Loucy (cell line): ENCODE results near the gene JARID2.

Source experiments
- H2AFZ ChIP-seq: fragments of 200-600 bp; sonication (generic); 2 replicates; pipeline ENCODE4 v1.6.0; 2016; ENCODE audit warnings: antibody characterized with exemption, mild to moderate bottlenecking, low read length, moderate library complexity
- H3F3A ChIP-seq: fragments of 200-600 bp; 2 replicates; pipeline ENCODE4 v1.6.0; 2016; ENCODE audit warnings: antibody characterized with exemption, low read depth, mild to moderate bottlenecking
- H3K27me3 ChIP-seq: fragments of 200-600 bp; sonication (generic); 2 replicates; pipeline ENCODE4 v1.6.1; 2014; ENCODE audit warnings: low read length, mild to moderate bottlenecking; ENCODE audit not compliant: insufficient read depth, poor library complexity, severe bottlenecking
- H3K36me3 ChIP-seq: fragments of 200-600 bp; sonication (generic); 2 replicates; pipeline ENCODE4 v1.6.1; 2016; ENCODE audit warnings: low read length; ENCODE audit not compliant: insufficient read depth
- H3K4me1 ChIP-seq: fragments of 200-600 bp; sonication (generic); 2 replicates; pipeline ENCODE4 v1.5.1; 2014; ENCODE audit warnings: low read length, mild to moderate bottlenecking; ENCODE audit not compliant: insufficient read depth, poor library complexity, severe bottlenecking
- H3K4me2 ChIP-seq: fragments of 200-600 bp; sonication (generic); 2 replicates; pipeline ENCODE4 v1.6.0; 2014; ENCODE audit warnings: antibody characterized with exemption, low read length, low read depth, mild to moderate bottlenecking; ENCODE audit not compliant: poor library complexity, severe bottlenecking
- H3K4me3 ChIP-seq: fragments of 200-600 bp; sonication (generic); 2 replicates; pipeline ENCODE4 v1.5.1; 2014; ENCODE audit warnings: low read length, mild to moderate bottlenecking, mixed read lengths; ENCODE audit not compliant: poor library complexity, severe bottlenecking
- H3K79me2 ChIP-seq: fragments of 200-600 bp; sonication (generic); 2 replicates; pipeline ENCODE4 v1.6.1; 2014; ENCODE audit warnings: low read length; ENCODE audit not compliant: insufficient read depth
- H3K9ac ChIP-seq: fragments of 200-600 bp; sonication (generic); 2 replicates; pipeline ENCODE4 v1.6.0; 2014; ENCODE audit warnings: mild to moderate bottlenecking, low read depth, low read length, moderate library complexity; ENCODE audit not compliant: poor library complexity, severe bottlenecking
- H3K9me2 ChIP-seq: fragments of 200-600 bp; sonication (generic); replicated peaks from 2 replicates; pipeline ENCODE4 v1.6.1; 2016; ENCODE audit warnings: low read depth, low read length, mixed read lengths
- H3K9me3 ChIP-seq: fragments of 200-600 bp; sonication (generic); 2 replicates; pipeline ENCODE4 v1.6.1; 2014; ENCODE audit warnings: mild to moderate bottlenecking, antibody characterized with exemption, low read length, low read depth; ENCODE audit not compliant: insufficient read depth
- H4K20me1 ChIP-seq: fragments of 200-600 bp; sonication (generic); 2 replicates; pipeline ENCODE4 v1.6.0; 2014; ENCODE audit warnings: antibody characterized with exemption, low read length, mild to moderate bottlenecking; ENCODE audit not compliant: insufficient read depth, poor library complexity, severe bottlenecking
- CTCF ChIP-seq: fragments of 200-600 bp; sonication (generic); conservative IDR thresholded peaks from 2 replicates; pipeline ENCODE4 v1.5.1; 2014; ENCODE audit warnings: mild to moderate bottlenecking, antibody characterized with exemption, low read length
- EZH2phosphoT487 ChIP-seq: fragments of 200-600 bp; IDR thresholded peaks from 2 replicates; pipeline ENCODE4 v1.6.1; 2018; ENCODE audit warnings: antibody characterized with exemption, mild to moderate bottlenecking, moderate library complexity, borderline replicate concordance

The JARID2 gene

GRCh38 chr6:15346315-15346714, 100.4 kb downstream of the JARID2 start:
- H3K4me2 ChIP-seq: peak overlapping the region; percentile 11
- TF ChIP-seq EZH2phosphoT487: peak; percentile 51; the same call in 1 of the 2 replicates
- TF ChIP-seq CTCF: no peak
- H3K27me3 ChIP-seq: no peaks in the 10 kb centered on the region
- H3K9me2 ChIP-seq: no peaks in the 10 kb centered on the region
- H2AFZ ChIP-seq: no peak overlapping the region
- peaks cover 100% of the 10 kb centered on the region for H3K79me2 ChIP-seq
- no peaks in the 10 kb centered on the region for H3K9me3 ChIP-seq
- peaks cover 28% of the 10 kb centered on the region for H3K4me1 ChIP-seq
- no peaks in the 10 kb centered on the region; the same call in 1 of the 2 replicates for H3F3A ChIP-seq
- H3K9ac ChIP-seq: no peak overlapping the region
- H4K20me1 ChIP-seq: peaks cover 98% of the 10 kb centered on the region
- H3K4me3 ChIP-seq: no peak overlapping the region
- H3K36me3 ChIP-seq: peaks cover 22% of the 10 kb centered on the region; the same call in 1 of the 2 replicates

- Histone ChIP-seq H3K4me2 (no peak overlapping the region), H3F3A (no peaks in the 10 kb centered on the region; the same call in 1 of the 2 replicates), H3K36me3 (peaks cover 26% of the 10 kb centered on the region; the same call in 1 of the 2 replicates), H4K20me1 (peaks cover 98% of the 10 kb centered on the region), H3K79me2 (peaks cover 100% of the 10 kb centered on the region), H2AFZ (no peak overlapping the region), H3K27me3 (no peaks in the 10 kb centered on the region), H3K9me3 (no peaks in the 10 kb centered on the region), H3K4me1 (peaks cover 26% of the 10 kb centered on the region), H3K9ac (no peak overlapping the region), H3K9me2 (no peaks in the 10 kb centered on the region), H3K4me3 (no peak overlapping the region)
- no peak for TF ChIP-seq EZH2phosphoT487
- TF ChIP-seq CTCF: no peak
These were observed 102.7 kb downstream of the JARID2 start for GRCh38 chr6:15348528-15348927.

- Histone ChIP-seq H3K79me2 (peaks cover 100% of the 10 kb centered on the region), H3K27me3 (no peaks in the 10 kb centered on the region), H3F3A (no peaks in the 10 kb centered on the region; the same call in 1 of the 2 replicates), H4K20me1 (peaks cover 98% of the 10 kb centered on the region), H3K4me1 (peaks cover 28% of the 10 kb centered on the region), H2AFZ (no peak overlapping the region), H3K9me2 (no peaks in the 10 kb centered on the region), H3K36me3 (peaks cover 34% of the 10 kb centered on the region; the same call in 1 of the 2 replicates), H3K4me3 (no peak overlapping the region), H3K9me3 (no peaks in the 10 kb centered on the region), H3K9ac (no peak overlapping the region), H3K4me2 (no peak overlapping the region)
- TF ChIP-seq EZH2phosphoT487 (no peak), CTCF (no peak)
These were observed 103.5 kb downstream of the JARID2 start for GRCh38 chr6:15349379-15349778.
